Chondrocyte (in vitro differentiated cells): Measurements from ENCODE around the gene FHIP1B. TPM values are rescaled to one million over a fixed set of nuclear protein-coding genes. Genes with fewer than 3 reads are reported as not detected.
"Not testable (repeated sequence)": the region's sequence is repeated elsewhere in the genome, so short reads cannot be mapped to it uniquely, and the experiment has no call there.

ENCODE experiments used
- DNase-seq: peaks from one replicate; pipeline ENCODE4 v3.0.0; 2021; ENCODE audit warnings: mixed read lengths, low spot score
- H3K27ac Mint-ChIP-seq: one replicate; pipeline ENCODE4 v1.8.0; 2021; ENCODE audit warnings: mild to moderate bottlenecking, moderate library complexity, mixed read lengths; ENCODE audit not compliant: unreplicated experiment
- H3K27me3 Mint-ChIP-seq: 2 replicates; pipeline ENCODE4 v1.8.0; 2021; ENCODE audit warnings: low read depth, mixed read lengths
- H3K36me3 Mint-ChIP-seq: 2 replicates; pipeline ENCODE4 v1.8.0; 2021; ENCODE audit warnings: low read depth, mixed read lengths
- H3K4me1 Mint-ChIP-seq: 2 replicates; pipeline ENCODE4 v1.8.0; 2021; ENCODE audit warnings: low read depth, mild to moderate bottlenecking, mixed read lengths
- H3K4me3 Mint-ChIP-seq: one replicate; pipeline ENCODE4 v1.8.0; 2021; ENCODE audit warnings: mild to moderate bottlenecking, moderate library complexity, mixed read lengths; ENCODE audit not compliant: unreplicated experiment
- H3K9me3 Mint-ChIP-seq: 2 replicates; pipeline ENCODE4 v1.8.0; 2021; ENCODE audit warnings: low read depth, mixed read lengths
- CTCF ChIP-seq: fragments of 200-600 bp; sonication (generic); IDR thresholded peaks from 2 replicates; pipeline ENCODE4 v1.5.0; 2021; ENCODE audit warnings: antibody characterized with exemption, mild to moderate bottlenecking, moderate library complexity
- long read RNA-seq: library from polyadenylated mRNA; stranded (forward); transcript quantifications from one replicate; pipeline ENCODE4 v2.0.0, GENCODE V29; 2021
- total RNA-seq: library from RNA; stranded (reverse); gene quantifications from 3 replicates; pipeline ENCODE4 v1.2.1, GENCODE V29; 2021

Gene FHIP1B
- total RNA-seq = 19.8 to 23.1 TPM (median 22.8 TPM) in 3 replicates
- long read RNA-seq, transcript FAM160A2-202 (12 exons, 3,354 nt) = major isoform, 31 of 48 reads
- long read RNA-seq, transcript FAM160A2-201 (12 exons, 3,481 nt) = minor isoform, 5 of 48 reads
- long read RNA-seq, partial matches to known transcripts = 3 of 48 reads
- long read RNA-seq, other reads (novel, unspliced or antisense) = 9 of 48 reads

- peaks cover 21% of the 10 kb centered on the region for H3K4me1 Mint-ChIP-seq
- no peak for TF ChIP-seq CTCF
- peak within 1 kb of the TSS; percentile 99 for H3K27ac Mint-ChIP-seq
- H3K4me3 Mint-ChIP-seq = peak within 1 kb of the TSS; percentile 100
- peak; percentile 100 for DNase-seq
- no peaks in the 10 kb centered on the region for H3K9me3 Mint-ChIP-seq
- H3K36me3 Mint-ChIP-seq = no peaks in the 10 kb centered on the region
- H3K27me3 Mint-ChIP-seq = no peaks in the 10 kb centered on the region
Measured at GRCh38 chr11:6234387-6235107, at the start of gene FHIP1B. Gene FHIP1B, minus strand, starts transcription at chr11:6234636. Its CDS starts 10,120 bp downstream, at chr11:6224516.

- TF ChIP-seq CTCF = no peak
- DNase-seq = no peak
- Mint-ChIP-seq H3K27ac (no peak overlapping the region), H3K4me1 (no peaks in the 10 kb centered on the region), H3K27me3 (peaks cover 39% of the 10 kb centered on the region), H3K4me3 (no peak overlapping the region), H3K36me3 (no peaks in the 10 kb centered on the region), H3K9me3 (no peaks in the 10 kb centered on the region)
Measured at GRCh38 chr11:6283453-6284023, 49.1 kb upstream of the FHIP1B start.

GRCh38 chr11:6280809-6281208 lies 46.4 kb upstream of the FHIP1B start:
- Mint-ChIP-seq H3K9me3 (peaks cover 15% of the 10 kb centered on the region), H3K27me3 (peaks cover 59% of the 10 kb centered on the region)
- H3K4me1 Mint-ChIP-seq, H3K4me3 Mint-ChIP-seq, DNase-seq, H3K36me3 Mint-ChIP-seq, H3K27ac Mint-ChIP-seq: not testable (repeated sequence)

GRCh38 chr11:6273188-6273587 lies 38.8 kb upstream of the FHIP1B start:
- H3K4me3 Mint-ChIP-seq = no peak overlapping the region
- TF ChIP-seq CTCF = no peak
- peaks cover 2% of the 10 kb centered on the region for H3K36me3 Mint-ChIP-seq
- H3K27me3 Mint-ChIP-seq = peaks cover 39% of the 10 kb centered on the region
- DNase-seq = no peak
- H3K27ac Mint-ChIP-seq = no peak overlapping the region
- peaks cover 8% of the 10 kb centered on the region for H3K4me1 Mint-ChIP-seq
- peaks cover 18% of the 10 kb centered on the region for H3K9me3 Mint-ChIP-seq

GRCh38 chr11:6271598-6271997 lies 37.2 kb upstream of the FHIP1B start:
- DNase-seq = no peak
- no peak overlapping the region for H3K27ac Mint-ChIP-seq
- H3K27me3 Mint-ChIP-seq = peaks cover 27% of the 10 kb centered on the region

More at GRCh38 chr11:6271598-6271997, 37.2 kb upstream of the FHIP1B start:
- H3K4me1 Mint-ChIP-seq = peaks cover 8% of the 10 kb centered on the region
- peaks cover 2% of the 10 kb centered on the region for H3K36me3 Mint-ChIP-seq
- no peak for TF ChIP-seq CTCF
- peaks cover 10% of the 10 kb centered on the region for H3K9me3 Mint-ChIP-seq
- H3K4me3 Mint-ChIP-seq = no peak overlapping the region
